ENCODE measurements around the gene UPK1A. TPM values are rescaled to one million over a fixed set of nuclear protein-coding genes. Genes with fewer than 3 reads are reported as not detected.

UPK1A gene
- total and polyA plus RNA-seq, 2 donors (not counting 1 experiment from before 2014, with no cell fraction given), result 0.16 TPM; not detected in 1

DNA sequence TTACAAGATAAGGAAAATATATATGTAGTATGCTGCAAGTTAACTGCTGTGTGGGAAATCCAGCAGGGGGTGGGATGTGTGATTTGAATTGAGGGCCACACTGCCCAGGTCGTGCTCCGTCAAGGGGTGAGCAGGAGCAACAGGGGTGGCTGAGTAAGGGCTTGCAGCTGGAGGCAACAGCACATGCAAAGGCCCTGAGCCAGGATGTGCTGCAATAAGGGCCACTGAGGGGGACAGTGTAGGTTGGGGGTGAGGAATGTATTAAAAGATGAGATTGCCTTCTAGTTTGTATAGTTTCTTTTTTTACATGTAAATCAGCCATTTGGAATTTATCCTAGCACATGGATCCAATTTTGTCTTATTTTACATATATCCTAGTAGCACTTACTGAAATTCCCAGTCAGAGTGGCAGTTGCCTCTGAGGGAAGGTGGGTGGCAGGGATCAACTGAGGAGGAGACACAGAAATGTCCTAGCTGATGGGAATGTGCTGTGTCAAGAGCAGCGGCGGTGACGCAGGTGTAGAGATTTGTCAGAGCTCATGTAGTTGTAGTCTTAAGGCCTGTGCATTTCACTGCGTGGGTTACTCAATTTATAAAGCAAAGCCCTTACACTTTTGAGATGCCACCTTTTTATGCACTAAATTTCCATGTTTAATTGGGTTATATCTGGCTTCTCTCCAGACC, 42.8 kb upstream of the UPK1A start:
- no peak for DNase-seq
- Mint-ChIP-seq H3K27ac (no peak overlapping the region), H3K4me1 (peaks cover 6% of the 10 kb centered on the region), H3K4me3 (no peak overlapping the region), H3K9me3 (ENCODE audit: insufficient read depth) (no peaks in the 10 kb centered on the region), H3K27me3 (no peaks in the 10 kb centered on the region)
- Histone ChIP-seq H4K20me1 (ENCODE audit: control insufficient read depth, insufficient read depth, low read length, poor library complexity, severe bottlenecking) (no peaks in the 10 kb centered on the region), H3K36me3 (replicated peaks in 1 of 2; ENCODE audit: control extremely low read depth in 1 of 2, control insufficient read depth in 1 of 2, extremely low read depth in 1 of 2, insufficient read depth in 2 of 2, low read length in 1 of 2) (peaks cover 0 to 9% of the 10 kb centered on the region in 2 experiments), H3K79me2 (ENCODE audit: control insufficient read depth, insufficient read depth, low read length) (no peaks in the 10 kb centered on the region), H3K9ac (ENCODE audit: low read length) (no peak overlapping the region), H3K27ac (ENCODE audit: low read length in 2 of 2) (no peak overlapping the region), H2AFZ (ENCODE audit: insufficient read depth, low read depth, low read length, poor library complexity, severe bottlenecking) (no peak overlapping the region), H3K4me1 (ENCODE audit: control insufficient read depth in 2 of 2, insufficient read depth in 2 of 2, low read length in 2 of 2) (peaks cover 5 to 7% of the 10 kb centered on the region in 2 donors), H3K27me3 (replicated peaks in 1 of 4; ENCODE audit: control extremely low read depth in 1 of 4, control insufficient read depth in 3 of 4, insufficient read depth in 4 of 4, low read length in 3 of 4) (no peaks in the 10 kb centered on the region), H3K4me3 (ENCODE audit: control extremely low read depth in 1 of 5, extremely low read depth in 1 of 5, insufficient read depth in 1 of 5, low read depth in 2 of 5, low read length in 4 of 5) (no peak overlapping the region), H3K9me3 (ENCODE audit: control extremely low read depth in 1 of 3, control insufficient read depth in 2 of 3, insufficient read depth in 1 of 3, low read length in 2 of 3) (no peaks in the 10 kb centered on the region), H3K4me2 (replicated peaks; ENCODE audit: low read depth, low read length, poor library complexity, severe bottlenecking) (no peak overlapping the region)
- intact Hi-C loops (cut with micrococcal nuclease), result no loop called here
- no peak for ATAC-seq (ENCODE audit: low read depth)
- POLR2A ChIA-PET, result interaction anchor here (0.6 kb wide), 1 partner anchor 36 kb away, joined by 4 read pairs; no protein-coding TSS in a partner anchor
- 100% methylated on average over 2 of the region's 6 CpGs for WGBS (ENCODE audit: insufficient coverage)
- CTCF ChIA-PET, result no interaction called here
- no peak for TF ChIP-seq EZH2 (IDR thresholded peaks at IDR 0.05; ENCODE audit: borderline replicate concordance, insufficient read depth, low read depth, low read length, poor library complexity, severe bottlenecking)
- TF ChIP-seq, protein P1, sequence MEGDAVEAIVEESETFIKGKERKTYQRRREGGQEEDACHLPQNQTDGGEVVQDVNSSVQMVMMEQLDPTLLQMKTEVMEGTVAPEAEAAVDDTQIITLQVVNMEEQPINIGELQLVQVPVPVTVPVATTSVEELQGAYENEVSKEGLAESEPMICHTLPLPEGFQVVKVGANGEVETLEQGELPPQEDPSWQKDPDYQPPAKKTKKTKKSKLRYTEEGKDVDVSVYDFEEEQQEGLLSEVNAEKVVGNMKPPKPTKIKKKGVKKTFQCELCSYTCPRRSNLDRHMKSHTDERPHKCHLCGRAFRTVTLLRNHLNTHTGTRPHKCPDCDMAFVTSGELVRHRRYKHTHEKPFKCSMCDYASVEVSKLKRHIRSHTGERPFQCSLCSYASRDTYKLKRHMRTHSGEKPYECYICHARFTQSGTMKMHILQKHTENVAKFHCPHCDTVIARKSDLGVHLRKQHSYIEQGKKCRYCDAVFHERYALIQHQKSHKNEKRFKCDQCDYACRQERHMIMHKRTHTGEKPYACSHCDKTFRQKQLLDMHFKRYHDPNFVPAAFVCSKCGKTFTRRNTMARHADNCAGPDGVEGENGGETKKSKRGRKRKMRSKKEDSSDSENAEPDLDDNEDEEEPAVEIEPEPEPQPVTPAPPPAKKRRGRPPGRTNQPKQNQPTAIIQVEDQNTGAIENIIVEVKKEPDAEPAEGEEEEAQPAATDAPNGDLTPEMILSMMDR (IDR thresholded peaks at IDR 0.05), result no peak

DNA sequence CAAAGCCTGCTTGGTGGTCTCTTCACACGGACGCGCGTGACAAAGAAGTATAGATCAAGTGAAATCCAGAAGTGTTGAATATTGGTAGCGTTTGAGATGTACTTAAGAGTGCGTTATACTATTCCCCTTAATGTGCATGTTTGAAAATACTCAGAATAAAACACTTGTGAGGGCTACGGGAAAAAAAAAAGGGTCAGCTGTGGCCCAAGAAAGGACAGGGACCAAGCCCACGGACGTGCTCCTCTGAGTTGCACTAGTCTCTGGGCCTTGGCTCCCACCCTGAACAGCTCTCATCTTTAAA, 38.1 kb upstream of the UPK1A start:
- H3K4me1 Mint-ChIP-seq, result peaks cover 25% of the 10 kb centered on the region
- H3K9ac ChIP-seq (ENCODE audit: low read length), result peak overlapping the region; percentile 81
- H3K4me2 ChIP-seq (replicated peaks; ENCODE audit: low read depth, low read length, poor library complexity, severe bottlenecking), result peak overlapping the region; percentile 78
- H2AFZ ChIP-seq (ENCODE audit: insufficient read depth, low read depth, low read length, poor library complexity, severe bottlenecking), result peak overlapping the region; percentile 91
- H3K4me3 ChIP-seq (ENCODE audit: control extremely low read depth in 1 of 5, extremely low read depth in 1 of 5, insufficient read depth in 1 of 5, low read depth in 2 of 5, low read length in 4 of 5), result peak overlapping the region; percentile 81 to 98 (median 85)
- H3K27me3 Mint-ChIP-seq, result no peaks in the 10 kb centered on the region
- CTCF ChIA-PET, result interaction anchor here (0.7 kb wide), 1 partner anchor 561 kb away, joined by 3 read pairs; no protein-coding TSS in a partner anchor
- H3K9me3 Mint-ChIP-seq (ENCODE audit: insufficient read depth), result no peaks in the 10 kb centered on the region
- intact Hi-C loops (cut with micrococcal nuclease), result loop anchor here (1.0 kb wide), 4 partner anchors 16 to 83 kb away; partner anchors contain the start of genes COX6B1, HAUS5 and TMEM147
- POLR2A ChIA-PET, result interaction anchor here (0.5 kb wide), 1 partner anchor 21 kb away, joined by 3 read pairs; no protein-coding TSS in a partner anchor
- peak overlapping the region; percentile 80 to 89 for H3K27ac ChIP-seq (ENCODE audit: low read length in 2 of 2)
- TF ChIP-seq, protein P1 (IDR thresholded peaks at IDR 0.05), result no peak
- TF ChIP-seq EZH2 (IDR thresholded peaks at IDR 0.05; ENCODE audit: borderline replicate concordance, insufficient read depth, low read depth, low read length, poor library complexity, severe bottlenecking), result no peak
- H4K20me1 ChIP-seq (ENCODE audit: control insufficient read depth, insufficient read depth, low read length, poor library complexity, severe bottlenecking), result peaks cover 9% of the 10 kb centered on the region
- peaks cover 0 to 26% of the 10 kb centered on the region in 2 experiments for H3K36me3 ChIP-seq (replicated peaks in 1 of 2; ENCODE audit: control extremely low read depth in 1 of 2, control insufficient read depth in 1 of 2, extremely low read depth in 1 of 2, insufficient read depth in 2 of 2, low read length in 1 of 2)
- 14% methylated on average over 7 of the region's 9 CpGs for whole genome bisulfite sequencing (ENCODE audit: insufficient coverage)
- peaks cover 4% of the 10 kb centered on the region for H3K79me2 ChIP-seq (ENCODE audit: control insufficient read depth, insufficient read depth, low read length)
- H3K9me3 ChIP-seq (ENCODE audit: control extremely low read depth in 1 of 3, control insufficient read depth in 2 of 3, insufficient read depth in 1 of 3, low read length in 2 of 3), result no peaks in the 10 kb centered on the region
- peaks cover 8 to 17% of the 10 kb centered on the region in 2 donors for H3K4me1 ChIP-seq (ENCODE audit: control insufficient read depth in 2 of 2, insufficient read depth in 2 of 2, low read length in 2 of 2)
- DNase-seq (no peak), ATAC-seq (ENCODE audit: low read depth) (no peak)
- H3K27ac Mint-ChIP-seq, result peak overlapping the region; percentile 99
- H3K4me3 Mint-ChIP-seq, result peak overlapping the region; percentile 99
- no peaks in the 10 kb centered on the region for H3K27me3 ChIP-seq (replicated peaks in 1 of 4; ENCODE audit: control extremely low read depth in 1 of 4, control insufficient read depth in 3 of 4, insufficient read depth in 4 of 4, low read length in 3 of 4)

Measured in B cell (primary cell).